ENCODE measurements around the gene MPC1.

The MPC1 gene

DNA sequence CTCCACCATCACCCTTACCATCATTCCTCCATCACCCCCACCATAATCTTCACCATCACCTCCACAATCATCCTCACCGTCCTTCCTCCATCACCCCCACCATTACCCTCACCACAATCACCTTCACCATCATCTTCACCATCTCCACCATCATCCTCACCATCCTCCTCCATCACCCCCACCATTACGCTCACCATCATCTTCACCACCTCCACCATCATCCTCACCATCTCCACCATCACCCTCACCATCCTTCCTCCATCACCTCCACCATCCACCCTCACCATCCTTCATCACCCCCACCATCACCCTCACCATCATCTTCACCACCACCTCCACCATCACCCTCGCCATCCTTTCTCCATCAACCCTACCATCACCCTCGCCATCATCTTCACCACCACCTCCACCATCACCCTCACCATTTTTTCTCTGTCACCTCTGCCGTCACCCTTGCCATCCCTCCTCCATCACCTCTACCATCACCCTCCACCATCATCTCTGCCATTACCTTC is 33.1 kb upstream of the MPC1 start:
- TF ChIP-seq ZNF384 (IDR thresholded peaks at IDR 0.05) (no peak), SP1 (IDR thresholded peaks at IDR 0.05) (no peak), FOXK2 (IDR thresholded peaks at IDR 0.05) (no peak), CTBP1 (IDR thresholded peaks at IDR 0.05; ENCODE audit: borderline replicate concordance) (no peak), TARDBP (IDR thresholded peaks at IDR 0.05) (no peak)
- ChIA-PET POLR2A (no interaction called here), CTCF (no interaction called here)
- DNase-seq (ENCODE audit: extremely low spot score), result no peak

GRCh38 chr6:166415306-166415705 is 32.6 kb upstream of the MPC1 start:
- ChIA-PET POLR2A (no interaction called here), CTCF (no interaction called here)
- no peak for DNase-seq (ENCODE audit: extremely low spot score)
- TF ChIP-seq TARDBP (IDR thresholded peaks at IDR 0.05), result no peak
- TF ChIP-seq LEF1 (IDR thresholded peaks at IDR 0.05; ENCODE audit: borderline replicate concordance), result no peak
- no peak for TF ChIP-seq FOXM1 (IDR thresholded peaks at IDR 0.05; ENCODE audit: borderline replicate concordance)
- TF ChIP-seq SUZ12 (IDR thresholded peaks at IDR 0.05), result no peak
- no peak for TF ChIP-seq NFRKB (IDR thresholded peaks at IDR 0.05)
- no peak for TF ChIP-seq BHLHE40 (IDR thresholded peaks at IDR 0.05; ENCODE audit: borderline replicate concordance)
- TF ChIP-seq, protein P1, sequence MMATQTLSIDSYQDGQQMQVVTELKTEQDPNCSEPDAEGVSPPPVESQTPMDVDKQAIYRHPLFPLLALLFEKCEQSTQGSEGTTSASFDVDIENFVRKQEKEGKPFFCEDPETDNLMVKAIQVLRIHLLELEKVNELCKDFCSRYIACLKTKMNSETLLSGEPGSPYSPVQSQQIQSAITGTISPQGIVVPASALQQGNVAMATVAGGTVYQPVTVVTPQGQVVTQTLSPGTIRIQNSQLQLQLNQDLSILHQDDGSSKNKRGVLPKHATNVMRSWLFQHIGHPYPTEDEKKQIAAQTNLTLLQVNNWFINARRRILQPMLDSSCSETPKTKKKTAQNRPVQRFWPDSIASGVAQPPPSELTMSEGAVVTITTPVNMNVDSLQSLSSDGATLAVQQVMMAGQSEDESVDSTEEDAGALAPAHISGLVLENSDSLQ (IDR thresholded peaks at IDR 0.05), result no peak
- no peak for TF ChIP-seq CTBP1 (IDR thresholded peaks at IDR 0.05; ENCODE audit: borderline replicate concordance)

DNA sequence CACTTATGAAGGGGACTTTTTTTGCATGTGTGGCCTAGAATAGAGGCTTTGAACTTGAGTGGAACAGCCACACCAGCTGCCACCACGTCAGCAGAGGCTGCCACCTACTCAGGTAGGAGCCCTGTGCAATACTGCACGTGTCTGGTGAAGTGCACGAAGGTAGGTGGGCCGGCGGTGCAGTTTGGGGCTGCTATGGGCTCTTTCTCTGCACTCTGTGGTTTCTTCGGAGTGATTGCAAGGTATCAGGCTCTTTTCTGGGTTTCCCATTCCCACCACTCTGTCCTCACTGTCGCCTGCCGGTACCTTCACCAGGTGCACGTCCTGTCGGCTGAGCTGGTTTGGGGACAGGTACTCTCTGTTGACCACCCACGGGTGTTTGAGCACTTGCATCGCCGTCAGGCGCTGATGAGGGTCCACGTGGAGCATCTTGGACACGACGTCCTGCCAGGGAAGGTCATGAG is 30.8 kb upstream of the MPC1 start:
- no peak for DNase-seq (ENCODE audit: extremely low spot score)
- TF ChIP-seq BHLHE40 (IDR thresholded peaks at IDR 0.05; ENCODE audit: borderline replicate concordance) (no peak), HDGF (IDR thresholded peaks at IDR 0.05; ENCODE audit: borderline replicate concordance) (no peak), LEF1 (IDR thresholded peaks at IDR 0.05; ENCODE audit: borderline replicate concordance) (no peak), FOXM1 (IDR thresholded peaks at IDR 0.05; ENCODE audit: borderline replicate concordance) (no peak), FOXA1 (IDR thresholded peaks at IDR 0.05) (no peak), FOXK2 (IDR thresholded peaks at IDR 0.05) (no peak), ZNF384 (IDR thresholded peaks at IDR 0.05) (no peak), ARNT (IDR thresholded peaks at IDR 0.05) (no peak), NFRKB (IDR thresholded peaks at IDR 0.05) (no peak), L3MBTL2 (conservative IDR thresholded peaks at IDR 0.05) (no peak)
- TF ChIP-seq, protein P1 (IDR thresholded peaks at IDR 0.05), result no peak
- CTCF ChIA-PET, result no interaction called here
- POLR2A ChIA-PET, result no interaction called here

DNA sequence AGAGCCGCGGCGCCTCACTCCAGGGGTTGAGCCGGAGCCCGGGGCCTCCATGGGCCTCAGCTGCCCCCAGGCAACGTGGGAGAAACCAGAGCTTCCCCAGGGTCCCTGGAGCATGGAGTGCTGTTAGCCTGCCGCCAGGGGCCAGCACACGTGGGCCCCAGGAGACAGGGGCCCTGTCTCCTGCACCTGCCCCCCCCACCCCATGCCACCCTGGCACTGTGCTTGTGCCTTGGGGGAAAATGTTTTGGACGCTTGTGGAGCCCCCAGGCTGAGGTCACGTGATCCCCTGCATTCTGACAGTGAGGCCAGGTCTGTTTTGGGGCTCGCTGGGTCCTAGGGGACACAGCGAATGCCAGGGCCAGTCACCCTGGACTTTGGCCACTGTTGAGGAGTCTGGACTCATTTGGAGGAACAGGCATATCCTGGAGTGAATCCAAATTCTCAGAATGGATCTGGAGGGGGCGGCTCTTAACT is 30.2 kb upstream of the MPC1 start:
- TF ChIP-seq, protein P1 (IDR thresholded peaks at IDR 0.05), result no peak
- TF ChIP-seq TARDBP (IDR thresholded peaks at IDR 0.05) (no peak), CTBP1 (IDR thresholded peaks at IDR 0.05; ENCODE audit: borderline replicate concordance) (no peak)
- no peak for DNase-seq (ENCODE audit: extremely low spot score)
- ChIA-PET CTCF (no interaction called here), POLR2A (no interaction called here)

DNA sequence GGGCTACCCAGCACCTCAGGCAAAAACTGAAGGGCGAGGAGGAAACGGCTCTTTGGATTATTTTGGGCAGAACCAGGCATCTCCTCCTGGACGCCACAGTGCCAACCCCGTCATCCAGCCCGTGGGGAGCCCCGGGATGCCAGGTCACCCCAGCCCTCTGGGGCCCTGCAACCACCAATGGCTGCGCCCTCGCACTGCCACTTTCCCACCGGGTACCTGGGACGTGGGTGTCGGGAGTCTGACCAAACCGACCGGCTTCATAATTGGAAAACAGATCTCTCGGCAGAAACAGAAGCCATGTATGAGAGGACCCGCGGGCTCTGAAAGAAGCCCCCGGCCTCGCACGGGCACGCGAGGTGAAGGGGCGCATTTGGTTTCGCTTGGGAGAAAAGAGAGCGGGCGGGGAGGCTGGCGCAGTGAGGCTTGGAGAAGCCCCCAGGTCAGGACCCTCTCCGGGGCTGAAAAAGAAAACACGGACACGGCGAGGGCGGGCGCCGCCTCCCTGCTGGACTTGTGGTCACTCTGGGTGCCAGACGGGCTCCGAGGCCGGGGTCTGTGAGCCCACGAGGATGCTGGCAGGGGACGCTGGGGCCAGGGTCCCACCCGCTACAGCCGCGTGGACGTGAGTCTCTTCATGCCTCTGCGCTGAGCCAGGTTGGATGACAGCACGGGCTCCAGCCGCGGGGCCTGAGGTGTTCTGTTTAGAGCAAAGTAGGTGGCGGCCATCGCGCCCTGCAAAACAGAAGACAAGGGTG is 29.6 kb upstream of the MPC1 start:
- TF ChIP-seq, protein P1 (IDR thresholded peaks at IDR 0.05), result no peak
- TF ChIP-seq HDGF (IDR thresholded peaks at IDR 0.05; ENCODE audit: borderline replicate concordance), result no peak
- no peak for TF ChIP-seq ARNT (IDR thresholded peaks at IDR 0.05)
- no peak for TF ChIP-seq FOXM1 (IDR thresholded peaks at IDR 0.05; ENCODE audit: borderline replicate concordance)
- TF ChIP-seq FOXA1 (IDR thresholded peaks at IDR 0.05), result no peak
- no peak for TF ChIP-seq CTBP1 (IDR thresholded peaks at IDR 0.05; ENCODE audit: borderline replicate concordance)
- TF ChIP-seq LEF1 (IDR thresholded peaks at IDR 0.05; ENCODE audit: borderline replicate concordance), result no peak
- no peak for TF ChIP-seq L3MBTL2 (conservative IDR thresholded peaks at IDR 0.05)
- no peak for TF ChIP-seq SUZ12 (IDR thresholded peaks at IDR 0.05)
- no peak for TF ChIP-seq NFRKB (IDR thresholded peaks at IDR 0.05)
- no peak for TF ChIP-seq BHLHE40 (IDR thresholded peaks at IDR 0.05; ENCODE audit: borderline replicate concordance)
- no peak for TF ChIP-seq ZNF384 (IDR thresholded peaks at IDR 0.05)
- no peak for TF ChIP-seq TARDBP (IDR thresholded peaks at IDR 0.05)
- TF ChIP-seq FOXK2 (IDR thresholded peaks at IDR 0.05), result no peak
- TF ChIP-seq SP1 (IDR thresholded peaks at IDR 0.05), result no peak
- TF ChIP-seq ELF4 (IDR thresholded peaks at IDR 0.05), result no peak
- DNase-seq (ENCODE audit: extremely low spot score), result no peak
- ChIA-PET CTCF (no interaction called here), POLR2A (no interaction called here)

- CTCF ChIA-PET, result interaction anchor here (1.2 kb wide), 1 partner anchor 30 kb away, joined by 3 read pairs; no protein-coding TSS in a partner anchor
- POLR2A ChIA-PET, result no interaction called here
- TF ChIP-seq ARNT (IDR thresholded peaks at IDR 0.05) (no peak), SUZ12 (IDR thresholded peaks at IDR 0.05) (no peak), LEF1 (IDR thresholded peaks at IDR 0.05; ENCODE audit: borderline replicate concordance) (no peak), FOXM1 (IDR thresholded peaks at IDR 0.05; ENCODE audit: borderline replicate concordance) (no peak), BHLHE40 (IDR thresholded peaks at IDR 0.05; ENCODE audit: borderline replicate concordance) (no peak), HDGF (IDR thresholded peaks at IDR 0.05; ENCODE audit: borderline replicate concordance) (no peak), L3MBTL2 (conservative IDR thresholded peaks at IDR 0.05) (no peak), NFRKB (IDR thresholded peaks at IDR 0.05) (no peak), FOXA1 (IDR thresholded peaks at IDR 0.05) (no peak), FOXK2 (IDR thresholded peaks at IDR 0.05) (no peak), ELF4 (IDR thresholded peaks at IDR 0.05) (no peak), TARDBP (IDR thresholded peaks at IDR 0.05) (no peak), SP1 (IDR thresholded peaks at IDR 0.05) (no peak), ZNF384 (IDR thresholded peaks at IDR 0.05) (no peak), CTBP1 (IDR thresholded peaks at IDR 0.05; ENCODE audit: borderline replicate concordance) (no peak)
- TF ChIP-seq, protein P1 (IDR thresholded peaks at IDR 0.05), result no peak
- no peak for DNase-seq (ENCODE audit: extremely low spot score)
Measured at GRCh38 chr6:166411721-166412151, 29.0 kb upstream of the MPC1 start.
